Calu3 (cell line): ENCODE measurements around the gene YLPM1. TPM values are rescaled to one million over a fixed set of nuclear protein-coding genes. Genes with fewer than 3 reads are reported as not detected.

Source experiments
- BruUV-seq: library from RNA; stranded (reverse); fragments of 400-500 nt; replicated peaks from 2 replicates; lab custom pipeline; 2021; lab: Mats Ljungman, UMichigan
- CTCF ChIA-PET: fragments of 300-600 bp; sonication (Branson Sonifier 250); formaldehyde crosslinking; loops from one replicate; lab custom pipeline; 2022; ENCODE audit warnings: antibody characterized with exemption; lab: Charles Lee
- DNase-seq: peaks from one replicate; pipeline ENCODE4 v3.0.0; 2022
- H3K27ac Mint-ChIP-seq: one replicate; pipeline ENCODE4 v1.8.0; 2022; ENCODE audit warnings: mixed read lengths; ENCODE audit not compliant: unreplicated experiment
- H3K27me3 Mint-ChIP-seq: one replicate; pipeline ENCODE4 v1.8.0; 2022; ENCODE audit warnings: mixed read lengths; ENCODE audit not compliant: unreplicated experiment
- H3K36me3 Mint-ChIP-seq: one replicate; pipeline ENCODE4 v1.8.0; 2022; ENCODE audit warnings: mild to moderate bottlenecking, moderate library complexity, mixed read lengths; ENCODE audit not compliant: insufficient read depth, unreplicated experiment
- H3K4me1 Mint-ChIP-seq: one replicate; pipeline ENCODE4 v1.8.0; 2022; ENCODE audit warnings: mild to moderate bottlenecking, low read depth, mixed read lengths; ENCODE audit not compliant: unreplicated experiment
- H3K4me3 Mint-ChIP-seq: one replicate; pipeline ENCODE4 v1.8.0; 2022; ENCODE audit warnings: mild to moderate bottlenecking, low read depth, moderate library complexity, mixed read lengths; ENCODE audit not compliant: unreplicated experiment
- H3K9me3 Mint-ChIP-seq: one replicate; pipeline ENCODE4 v1.8.0; 2022; ENCODE audit warnings: low read depth, mixed read lengths; ENCODE audit not compliant: unreplicated experiment
- CTCF ChIP-seq: fragments of 200-600 bp; IDR thresholded peaks from one replicate; pipeline ENCODE4 v1.8.0; 2022; ENCODE audit warnings: antibody characterized with exemption; ENCODE audit not compliant: unreplicated experiment
- intact Hi-C: fragments of 100-400 bp; cut with micrococcal nuclease; formaldehyde crosslinking; loops from one replicate; pipeline ENCODE4 v1.10.0; 2022; ENCODE audit not compliant: unreplicated experiment
- total RNA-seq: library from RNA; stranded (reverse); gene quantifications from 2 replicates; pipeline ENCODE4 v1.2.3, GENCODE V29; 2022

Gene YLPM1
- total RNA-seq, 1 experiment from 2014 or later: 67.5 TPM

- no peak for DNase-seq
- intact Hi-C loops: no loop called here
- Mint-ChIP-seq H3K9me3 (no peaks in the 10 kb centered on the region), H3K4me1 (no peaks in the 10 kb centered on the region), H3K27ac (no peak overlapping the region), H3K4me3 (no peak overlapping the region), H3K27me3 (no peaks in the 10 kb centered on the region), H3K36me3 (peaks cover 33% of the 10 kb centered on the region)
- BruUV-seq: no TSS peak
- CTCF ChIA-PET: no interaction called here
- no peak for TF ChIP-seq CTCF
Measured at GRCh38 chr14:74807853-74808545, 44.9 kb downstream of the YLPM1 start.

- CTCF ChIA-PET: interaction anchor here (0.7 kb wide), 1 partner anchor 204 kb away, joined by 7 read pairs; no protein-coding TSS in a partner anchor
- Mint-ChIP-seq H3K4me3 (no peak overlapping the region), H3K9me3 (no peaks in the 10 kb centered on the region), H3K27ac (no peak overlapping the region), H3K4me1 (no peaks in the 10 kb centered on the region), H3K27me3 (no peaks in the 10 kb centered on the region), H3K36me3 (peaks cover 30% of the 10 kb centered on the region)
- TF ChIP-seq CTCF: no peak
- intact Hi-C loops: no loop called here
- DNase-seq: no peak
- no TSS peak for BruUV-seq
Measured at GRCh38 chr14:74816124-74816523, 53.0 kb downstream of the YLPM1 start.

- Mint-ChIP-seq H3K27ac (no peak overlapping the region), H3K36me3 (peaks cover 26% of the 10 kb centered on the region), H3K4me3 (no peak overlapping the region), H3K27me3 (no peaks in the 10 kb centered on the region), H3K4me1 (no peaks in the 10 kb centered on the region), H3K9me3 (no peaks in the 10 kb centered on the region)
- CTCF ChIA-PET: no interaction called here
- DNase-seq: no peak
- no TSS peak for BruUV-seq
- intact Hi-C loops: no loop called here
- TF ChIP-seq CTCF: no peak
Measured at GRCh38 chr14:74820288-74820687, 57.2 kb downstream of the YLPM1 start.

- intact Hi-C loops: no loop called here
- Mint-ChIP-seq H3K27ac (no peak overlapping the region), H3K4me3 (no peak overlapping the region), H3K9me3 (no peaks in the 10 kb centered on the region), H3K27me3 (no peaks in the 10 kb centered on the region), H3K36me3 (peaks cover 21% of the 10 kb centered on the region), H3K4me1 (no peaks in the 10 kb centered on the region)
- CTCF ChIA-PET: no interaction called here
- no TSS peak for BruUV-seq
- TF ChIP-seq CTCF: no peak
- no peak for DNase-seq
Measured at GRCh38 chr14:74821267-74821915, 58.3 kb downstream of the YLPM1 start.
